H1 (cell line): ENCODE data around the gene PLPPR2. TPM values are rescaled to one million over a fixed set of nuclear protein-coding genes. Genes with fewer than 3 reads are reported as not detected.

ENCODE experiments used
- ATF2 ChIP-seq: IDR thresholded peaks from 2 replicates; pipeline ENCODE4 v1.6.1; 2012; ENCODE audit warnings: low read length, inconsistent platforms
- ATF3 ChIP-seq: IDR thresholded peaks from 2 replicates; pipeline ENCODE4 v1.6.1; 2011; ENCODE audit warnings: low read depth, mild to moderate bottlenecking, low read length; ENCODE audit not compliant: insufficient read depth
- BRCA1 ChIP-seq: IDR thresholded peaks from 2 replicates; pipeline ENCODE4 v1.6.1; 2012; ENCODE audit warnings: low read depth, low read length, improper control_type of control experiment
- CBX8 ChIP-seq: fragments of 300-800, 300-1000 bp; sonication (generic); IDR thresholded peaks from 2 replicates; pipeline ENCODE4 v1.7.1; 2016; ENCODE audit warnings: low read depth, low read length, borderline replicate concordance
- EGR1 ChIP-seq: IDR thresholded peaks from 2 replicates; pipeline ENCODE4 v1.6.1; 2011; ENCODE audit warnings: low read depth, low read length, borderline replicate concordance
- EZH2 ChIP-seq: fragments of 200-600 bp; sonication (generic); IDR thresholded peaks from 2 replicates; pipeline ENCODE4 v1.7.1; 2012; ENCODE audit warnings: low read depth, mild to moderate bottlenecking, moderate library complexity, low read length, inconsistent platforms; ENCODE audit not compliant: severe bottlenecking
- FOSL1 ChIP-seq: IDR thresholded peaks from 2 replicates; pipeline ENCODE4 v1.6.1; 2011; ENCODE audit warnings: mild to moderate bottlenecking, low read depth, low read length, moderate library complexity; ENCODE audit not compliant: insufficient read depth
- JUND ChIP-seq: IDR thresholded peaks from 2 replicates; pipeline ENCODE4 v1.6.1; 2011; ENCODE audit warnings: mild to moderate bottlenecking, improper control_type of control experiment, low read length
- POU5F1 ChIP-seq: IDR thresholded peaks from 2 replicates; pipeline ENCODE4 v1.6.1; 2011; ENCODE audit warnings: low read depth, mild to moderate bottlenecking, low read length, moderate library complexity
- RAD21 ChIP-seq, 2 experiments: IDR thresholded peaks in 1 of 2; conservative IDR thresholded peaks in 1 of 2; 2 replicates each; pipeline ENCODE4 v1.6.1; 2011; ENCODE audit warnings: low read depth in 2 of 2, low read length in 2 of 2, improper control_type of control experiment in 1 of 2, inconsistent platforms in 1 of 2, mild to moderate bottlenecking in 1 of 2, moderate library complexity in 1 of 2
- RNF2 ChIP-seq: fragments of 200-900, 300-1000 bp; sonication (generic); IDR thresholded peaks from 2 replicates; pipeline ENCODE4 v1.7.1; 2016; ENCODE audit warnings: borderline replicate concordance, low read depth, mild to moderate bottlenecking, antibody characterized with exemption, low read length; ENCODE audit not compliant: poor library complexity, severe bottlenecking; ENCODE audit errors: missing control alignments
- SAP30 ChIP-seq: fragments of 300-600 bp; sonication (generic); IDR thresholded peaks from 2 replicates; pipeline ENCODE4 v1.7.1; 2012; ENCODE audit warnings: low read length, moderate library complexity, mild to moderate bottlenecking, inconsistent platforms; ENCODE audit not compliant: insufficient read depth, insufficient replicate concordance
- SIN3A ChIP-seq, 2 experiments: IDR thresholded peaks in 1 of 2; conservative IDR thresholded peaks in 1 of 2; 2 replicates each; pipeline ENCODE4 v1.6.1; 2011 to 2012; ENCODE audit warnings: low read length in 2 of 2, improper control_type of control experiment in 1 of 2, low read depth in 1 of 2, mild to moderate bottlenecking in 1 of 2
- SIRT6 ChIP-seq: IDR thresholded peaks from one replicate; pipeline ENCODE4 v1.7.1; 2012; ENCODE audit warnings: low read length, inconsistent platforms
- SP2 ChIP-seq: IDR thresholded peaks from 2 replicates; pipeline ENCODE4 v1.6.1; 2012; ENCODE audit warnings: mild to moderate bottlenecking, low read length, inconsistent platforms
- TAF1 ChIP-seq: IDR thresholded peaks from 2 replicates; pipeline ENCODE4 v1.6.1; 2011; ENCODE audit warnings: mild to moderate bottlenecking, low read depth, low read length
- TCF12 ChIP-seq: IDR thresholded peaks from 2 replicates; pipeline ENCODE4 v1.6.1; 2011; ENCODE audit warnings: low read depth, mild to moderate bottlenecking, low read length
- TEAD4 ChIP-seq: IDR thresholded peaks from 2 replicates; pipeline ENCODE4 v1.6.1; 2012; ENCODE audit warnings: low read depth, low read length, inconsistent platforms, mixed read lengths
- ZNF274 ChIP-seq: IDR thresholded peaks from 2 replicates; pipeline ENCODE4 v1.7.0; 2012; ENCODE audit warnings: low read length, borderline replicate concordance; ENCODE audit errors: extremely low read depth
- polyA plus RNA-seq, 7 experiments: library from polyadenylated mRNA; depleted of rRNA in 3 of 7; stranded (reverse) in 5 of 7; unstranded in 2 of 7; fragments of >200 nt in 5 of 7; fragments of 200-250 nt in 2 of 7; gene quantifications; 1 replicate in 5 of 7; 2 replicates in 1 of 7; 4 replicates in 1 of 7; pipeline versions ENCODE4 v1.2.1 to v1.2.3, GENCODE V29; 2011 to 2013; ENCODE audit warnings: missing spikeins in 2 of 7, mixed read lengths in 2 of 7
- total RNA-seq: library from RNA; stranded (reverse); fragmentation: NEBNext Ultra II Directional; extraction: Animal tissue kit (Norgen Biotek cat#: 25700); gene quantifications from 2 replicates; pipeline ENCODE4 v1.2.1, GENCODE V29; 2021
- TF ChIP-seq, protein P1 (sequence below): IDR thresholded peaks from 2 replicates; pipeline ENCODE4 v1.6.1; 2012; ENCODE audit warnings: inconsistent platforms

The PLPPR2 gene
- total and polyA plus RNA-seq, 2 of the 8 experiments (the other 6 are each of a cell fraction or from before 2014, with no cell fraction given) = 7.2 to 11.7 TPM

DNA sequence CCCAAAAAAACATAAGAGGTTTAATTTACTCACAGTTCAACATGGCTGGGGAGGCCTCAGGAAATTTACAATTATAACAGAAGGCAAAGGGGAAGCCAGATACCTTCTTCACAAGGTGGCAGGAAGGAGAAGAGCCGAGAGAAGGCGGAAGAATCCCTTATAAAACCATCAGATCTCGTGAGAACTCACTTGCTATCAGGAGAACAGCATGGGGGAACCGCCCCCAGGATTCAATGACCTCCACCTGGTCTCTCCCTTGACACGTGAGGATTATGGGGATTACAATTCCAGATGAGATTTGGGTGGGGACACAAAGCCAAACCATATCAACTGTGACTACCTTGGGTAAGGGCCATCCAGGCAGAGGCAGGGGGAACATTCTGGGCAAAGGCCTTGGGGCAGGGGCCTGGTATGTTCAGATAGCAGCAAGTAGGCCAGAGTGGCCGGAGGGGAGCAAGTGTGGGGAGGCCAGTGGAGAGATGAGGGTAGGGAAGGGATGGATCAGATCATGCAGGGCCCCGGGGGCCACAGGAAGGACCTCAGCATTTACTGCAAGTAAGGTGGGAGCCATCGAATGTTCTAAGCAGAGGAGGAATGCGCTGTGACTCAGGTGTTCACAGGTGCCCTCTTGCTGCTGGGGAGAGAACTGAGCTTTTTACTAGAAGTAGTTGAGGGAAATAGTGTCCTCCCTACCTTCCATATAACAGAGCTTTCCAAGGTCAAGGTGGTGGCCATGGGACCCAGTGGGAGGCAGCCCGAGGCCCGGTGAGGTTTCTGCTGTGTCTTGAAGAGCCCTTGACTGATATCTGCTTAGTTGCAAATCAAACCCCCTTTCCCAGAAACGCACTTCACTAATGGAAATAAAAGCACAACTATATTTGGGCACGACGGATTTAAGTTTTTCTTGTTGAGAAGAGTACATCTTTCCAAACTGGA lies 33.8 kb upstream of the PLPPR2 start (continued):
- TF ChIP-seq TCF12 (no peak), CBX8 (no peak), FOSL1 (no peak), EZH2 (no peak), TAF1 (no peak), BRCA1 (no peak), POU5F1 (no peak), ATF3 (no peak), ATF2 (no peak), RNF2 (no peak), SAP30 (no peak), RAD21 (IDR thresholded peaks at IDR 0.05 in 1 of 2, conservative IDR thresholded peaks at IDR 0.05 in 1 of 2; ENCODE audit: low read depth in 2 of 2, low read length in 2 of 2) (peak in 1 of 2 experiments; percentile 37; a peak in 1 of 4 replicates), JUND (0 out of 2 replicates have a peak, but pooled peaks have one; percentile 22), TEAD4 (peak; percentile 53; the same call in 1 of the 2 replicates), SP2 (no peak), ZNF274 (no peak), SIRT6 (no peak), EGR1 (no peak), SIN3A (conservative IDR thresholded peaks at IDR 0.05 in 1 of 2, IDR thresholded peaks at IDR 0.05 in 1 of 2; ENCODE audit: low read depth in 1 of 2, low read length in 2 of 2) (no peak)
- TF ChIP-seq, protein P1, sequence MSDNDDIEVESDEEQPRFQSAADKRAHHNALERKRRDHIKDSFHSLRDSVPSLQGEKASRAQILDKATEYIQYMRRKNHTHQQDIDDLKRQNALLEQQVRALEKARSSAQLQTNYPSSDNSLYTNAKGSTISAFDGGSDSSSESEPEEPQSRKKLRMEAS = no peak
